HG02884 (cell line): ENCODE measurements around the gene INS.

Experiments
- ATAC-seq: cut with Tn5 transposase; IDR thresholded peaks from one replicate; pipeline ENCODE4 v1.9.1; 2021; ENCODE audit warnings: mild to moderate bottlenecking, moderate library complexity; ENCODE audit not compliant: unreplicated experiment

The INS gene

GRCh38 chr11:2167141-2168045, 6.4 kb upstream of the INS start:
- no peak for ATAC-seq

GRCh38 chr11:2166091-2166851, 5.3 kb upstream of the INS start:
- ATAC-seq, result no peak

- no peak for ATAC-seq
Measured at GRCh38 chr11:2165571-2165970, 4.6 kb upstream of the INS start.

- ATAC-seq, result no peak
Measured at GRCh38 chr11:2164861-2165555, 4.0 kb upstream of the INS start.

- no peak for ATAC-seq
Measured at GRCh38 chr11:2164081-2164480, 3.1 kb upstream of the INS start.

GRCh38 chr11:2163428-2163978, 2.5 kb upstream of the INS start:
- ATAC-seq, result no peak

- no peak for ATAC-seq
Measured at GRCh38 chr11:2159536-2160413, 1.2 kb downstream of the INS start.

- no peak for ATAC-seq
Measured at GRCh38 chr11:2158966-2159365, 2.0 kb downstream of the INS start.

- no peak for ATAC-seq
Measured at GRCh38 chr11:2158296-2158737, 2.7 kb downstream of the INS start.

GRCh38 chr11:2157294-2158040, 3.5 kb downstream of the INS start:
- ATAC-seq, result no peak

- ATAC-seq, result no peak
Measured at GRCh38 chr11:2156416-2157182, 4.4 kb downstream of the INS start.

- ATAC-seq, result no peak
Measured at GRCh38 chr11:2155511-2155910, 5.5 kb downstream of the INS start.

- ATAC-seq, result no peak
Measured at GRCh38 chr11:2154889-2155288, 6.1 kb downstream of the INS start.

GRCh38 chr11:2154195-2154585, 6.8 kb downstream of the INS start:
- no peak for ATAC-seq

- no peak for ATAC-seq
Measured at GRCh38 chr11:2153581-2154194, 7.3 kb downstream of the INS start.

GRCh38 chr11:2151500-2152257, 9.3 kb downstream of the INS start:
- ATAC-seq, result no peak
